K562 treated with DMSO at 1 percent for 48 hours (cell line): ENCODE results near the gene CNTNAP2. TPM values are rescaled to one million over a fixed set of nuclear protein-coding genes. Genes with fewer than 3 reads are reported as not detected.

Experiments used
- total RNA-seq: library from RNA; unstranded; fragments of 300-600 nt; gene quantifications from 2 replicates; pipeline ENCODE4 v1.2.3, GENCODE V29; 2022; ENCODE audit warnings: low replicate concordance; ENCODE audit errors: extremely low read depth

Gene CNTNAP2
- total RNA-seq, result not detected in 2 replicates

GRCh38 chr7:146116521-146117222 lies at the start of gene CNTNAP2:
Gene CNTNAP2, plus strand, starts transcription at chr7:146116801. Its CDS starts 76 bp downstream, at chr7:146116877.

